IMR-90 (cell line): ENCODE measurements around the gene PSKH1. TPM values are rescaled to one million over a fixed set of nuclear protein-coding genes. Genes with fewer than 3 reads are reported as not detected.
A peak's percentile ranks its signal among the peaks of the same experiment; 100 is the strongest.

Source experiments
- ATAC-seq: fragments of 200-7000 bp; cut with Tn5 transposase; 2 replicates; pipeline ENCODE4 v1.9.1; 2020; ENCODE audit warnings: low read depth, mild to moderate bottlenecking, moderate library complexity
- BruUV-seq: library from RNA; stranded (reverse); fragments of 400-500 nt; replicated peaks from 2 replicates; lab custom pipeline; 2021; lab: Mats Ljungman, UMichigan
- CTCF ChIA-PET: fragments of 300-600 bp; formaldehyde crosslinking; extraction: SDS; loops from one replicate; lab custom pipeline; 2021; ENCODE audit warnings: antibody characterized with exemption; lab: Yijun Ruan, JAX
- POLR2A ChIA-PET: fragments of 300-600 bp; sonication (Branson Sonifier 250); formaldehyde crosslinking; loops from one replicate; lab custom pipeline; 2022; ENCODE audit warnings: antibody characterized with exemption; ENCODE audit not compliant: unreplicated experiment; lab: Charles Lee
- DNase-seq: peaks from one replicate; pipeline ENCODE4 v3.0.0; 2013
- H2AFZ ChIP-seq: replicated peaks from 2 replicates; pipeline ENCODE3; 2013; ENCODE audit warnings: low read length, mild to moderate bottlenecking; ENCODE audit not compliant: poor library complexity
- H2AK5ac ChIP-seq: 2 replicates; pipeline ENCODE4 v1.6.1; 2013; ENCODE audit warnings: low read depth, low read length, inconsistent platforms
- H2AK9ac ChIP-seq: replicated peaks from 2 replicates; pipeline ENCODE3; 2013; ENCODE audit warnings: mild to moderate bottlenecking, low read depth, low read length, moderate library complexity; ENCODE audit not compliant: poor library complexity
- H2BK120ac ChIP-seq: 2 replicates; pipeline ENCODE4 v1.6.1; 2013; ENCODE audit warnings: low read depth, low read length, inconsistent platforms
- H2BK15ac ChIP-seq: 3 replicates; pipeline ENCODE4 v1.6.1; 2013; ENCODE audit warnings: low read depth, low read length, inconsistent platforms
- H2BK20ac ChIP-seq: 2 replicates; pipeline ENCODE4 v1.6.1; 2013; ENCODE audit warnings: low read depth, mild to moderate bottlenecking, inconsistent platforms, low read length, moderate library complexity
- H2BK5ac ChIP-seq: 2 replicates; pipeline ENCODE4 v1.6.1; 2013; ENCODE audit warnings: mild to moderate bottlenecking, low read depth, low read length, inconsistent platforms; ENCODE audit not compliant: poor library complexity, severe bottlenecking
- H3K14ac ChIP-seq: replicated peaks from 2 replicates; pipeline ENCODE4 v1.6.1; 2013; ENCODE audit warnings: low read depth, low read length, inconsistent platforms
- H3K18ac ChIP-seq: 2 replicates; pipeline ENCODE4 v1.6.1; 2013; ENCODE audit warnings: low read depth, low read length, control low read depth
- H3K23ac ChIP-seq: 2 replicates; pipeline ENCODE4 v1.6.1; 2013; ENCODE audit warnings: low read depth, low read length, inconsistent platforms
- H3K27ac ChIP-seq: 2 replicates; pipeline ENCODE4 v1.5.1; 2013; ENCODE audit warnings: mild to moderate bottlenecking, control low read depth, low read length; ENCODE audit not compliant: insufficient read depth
- H3K27me3 ChIP-seq: 2 replicates; pipeline ENCODE4 v1.6.1; 2013; ENCODE audit warnings: low read length; ENCODE audit not compliant: control insufficient read depth, insufficient read depth
- H3K36me3 ChIP-seq: 2 replicates; pipeline ENCODE4 v1.6.1; 2013; ENCODE audit warnings: low read length, mixed read lengths; ENCODE audit not compliant: control insufficient read depth, insufficient read depth
- H3K4ac ChIP-seq: 2 replicates; pipeline ENCODE4 v1.6.1; 2013; ENCODE audit warnings: low read depth, low read length, inconsistent platforms
- H3K4me1 ChIP-seq: 2 replicates; pipeline ENCODE4 v1.6.1; 2013; ENCODE audit warnings: low read length, mixed read lengths; ENCODE audit not compliant: control insufficient read depth, insufficient read depth
- H3K4me2 ChIP-seq: 2 replicates; pipeline ENCODE4 v1.6.1; 2013; ENCODE audit warnings: low read depth, mild to moderate bottlenecking, control low read depth, low read length, moderate library complexity
- H3K4me3 ChIP-seq: 2 replicates; pipeline ENCODE4 v1.5.1; 2013; ENCODE audit warnings: low read depth, mild to moderate bottlenecking, control low read depth, low read length, moderate library complexity; ENCODE audit not compliant: insufficient read depth
- H3K56ac ChIP-seq: 2 replicates; pipeline ENCODE4 v1.6.1; 2013; ENCODE audit warnings: low read length, inconsistent platforms; ENCODE audit not compliant: insufficient read depth; ENCODE audit errors: extremely low read depth
- H3K79me1 ChIP-seq, 2 experiments: 2 replicates each; pipeline ENCODE4 v1.6.1; 2013; ENCODE audit warnings: low read length in 2 of 2, inconsistent platforms in 1 of 2, low read depth in 1 of 2
- H3K9ac ChIP-seq: 2 replicates; pipeline ENCODE4 v1.6.1; 2013; ENCODE audit warnings: low read depth, low read length, control low read depth
- H3K9me1 ChIP-seq: 2 replicates; pipeline ENCODE4 v1.6.1; 2013; ENCODE audit warnings: low read length, inconsistent platforms; ENCODE audit not compliant: insufficient read depth
- H3K9me3 ChIP-seq: 2 replicates; pipeline ENCODE4 v1.6.1; 2013; ENCODE audit warnings: low read length; ENCODE audit not compliant: control insufficient read depth, insufficient read depth
- H4K20me1 ChIP-seq: 2 replicates; pipeline ENCODE4 v1.6.1; 2013; ENCODE audit warnings: low read length, inconsistent platforms; ENCODE audit not compliant: insufficient read depth
- H4K5ac ChIP-seq: 2 replicates; pipeline ENCODE4 v1.6.1; 2013; ENCODE audit warnings: mild to moderate bottlenecking, low read depth, low read length, control low read depth
- H4K8ac ChIP-seq, 2 experiments: 2 replicates each; pipeline ENCODE4 v1.6.1; 2013; ENCODE audit warnings: low read depth in 2 of 2, low read length in 2 of 2, control low read depth in 1 of 2, inconsistent platforms in 1 of 2
- H4K91ac ChIP-seq: 2 replicates; pipeline ENCODE4 v1.6.1; 2013; ENCODE audit warnings: low read depth, low read length, inconsistent platforms; ENCODE audit not compliant: insufficient read depth
- CTCF ChIP-seq: conservative IDR thresholded peaks from 2 replicates; pipeline ENCODE4 v1.5.1; 2012; ENCODE audit warnings: mild to moderate bottlenecking, low read depth, low read length, improper control_type of control experiment
- RAD21 ChIP-seq: IDR thresholded peaks from 2 replicates; pipeline ENCODE4 v1.6.1; 2012; ENCODE audit warnings: low read length, improper control_type of control experiment
- RCOR1 ChIP-seq: IDR thresholded peaks from 2 replicates; pipeline ENCODE4 v1.6.1; 2012; ENCODE audit warnings: mild to moderate bottlenecking, low read length, improper control_type of control experiment; ENCODE audit not compliant: insufficient replicate concordance
- WGBS, 2 experiments: methylation state at CpG; one replicate each; pipeline versions ENCODE4 v1.1.5 to v1.1.7; 2013; ENCODE audit warnings: missing lambda C conversion rate in 2 of 2; ENCODE audit not compliant: insufficient read length in 1 of 2; ENCODE audit errors: extremely low coverage in 2 of 2; 5-methylcytosine and 5-hydroxymethylcytosine counted together
- dilution Hi-C: fragments of 300-500 bp; cut with HindIII; formaldehyde crosslinking; loops from one replicate; pipeline ENCODE4 v1.14.3; 2018; ENCODE audit warnings: low sequenced_read_pairs; ENCODE audit not compliant: unreplicated experiment
- in situ Hi-C: fragments of 300-500 bp; cut with MboI; formaldehyde crosslinking; loops from 3 replicates; pipeline ENCODE4 v1.14.3; 2019; ENCODE audit warnings: low sequenced_read_pairs, inconsistent platforms, mixed read lengths
- intact Hi-C: fragments of 100-400 bp; cut with micrococcal nuclease; formaldehyde crosslinking; loops from 2 replicates; pipeline ENCODE4 v1.10.0; 2022
- polyA plus RNA-seq, 3 experiments: library from polyadenylated mRNA; depleted of rRNA; stranded (reverse); fragments of >200 nt; gene quantifications; 2 replicates each; pipeline ENCODE4 v1.2.3, GENCODE V29; 2012; ENCODE audit warnings: low replicate concordance in 1 of 3
- total RNA-seq: library from RNA; depleted of rRNA; stranded (reverse); fragments of >200 nt; gene quantifications from 2 replicates; pipeline ENCODE4 v1.2.3, GENCODE V29; 2012

The PSKH1 gene
- total and polyA plus RNA-seq, 2 of the 4 experiments (the other 2 are of a cell fraction), result 11.5 to 26.7 TPM

GRCh38 chr16:67942200-67942509 lies 49.1 kb downstream of the PSKH1 start:
- ChIA-PET POLR2A (no interaction called here), CTCF (interaction anchor here (0.5 to 0.8 kb wide), 3 partner anchors 53 to 113 kb away, joined by 3 read pairs; no protein-coding TSS in a partner anchor)
- Histone ChIP-seq H4K91ac (no peak overlapping the region), H2AFZ (no peak overlapping the region), H2BK20ac (no peak overlapping the region), H3K27me3 (no peaks in the 10 kb centered on the region), H3K27ac (no peak overlapping the region), H2BK5ac (no peak overlapping the region), H3K56ac (no peak overlapping the region), H2BK120ac (no peak overlapping the region), H3K18ac (no peak overlapping the region), H3K9me1 (peaks cover 2% of the 10 kb centered on the region; the same call in 1 of the 2 replicates), H3K4me2 (no peak overlapping the region), H3K4me3 (no peak overlapping the region), H4K5ac (no peak overlapping the region), H3K4ac (no peak overlapping the region), H2BK15ac (no peak overlapping the region), H2AK5ac (no peak overlapping the region), H4K20me1 (peaks cover 54% of the 10 kb centered on the region), H4K8ac (no peak overlapping the region), H3K23ac (no peak overlapping the region), H3K4me1 (peaks cover 1% of the 10 kb centered on the region), H2AK9ac (peak overlapping the region; percentile 70), H3K9me3 (no peaks in the 10 kb centered on the region), H3K14ac (no peak overlapping the region), H3K79me1 (peaks cover 15 to 76% of the 10 kb centered on the region in 2 experiments), H3K9ac (no peak overlapping the region), H3K36me3 (peaks cover 74% of the 10 kb centered on the region)
- no TSS peak for BruUV-seq
- WGBS, 2 experiments, result 74% methylated on average over 5 of the region's 6 CpGs; no CpG with 5 or more reads in 1 of the 2 experiments
- TF ChIP-seq RCOR1 (no peak), RAD21 (peak; percentile 46), CTCF (peak; percentile 52)
- intact Hi-C loops, result no loop called here
- dilution Hi-C loops, result no loop called here
- in situ Hi-C loops, result loop anchor here (25.0 kb wide), 1 partner anchor 405 kb away; the partner anchor contains the start of gene RIPOR1
- DNase-seq, result peak; percentile 20
- ATAC-seq, result peak; percentile 53
